HEK293 (cell line): ENCODE measurements around the gene GPER1.
A peak's percentile ranks its signal among the peaks of the same experiment; 100 is the strongest.

Source experiments
- EGR2 ChIP-seq: fragments of 450-650 bp; formaldehyde crosslinking; IDR thresholded peaks from 2 replicates; pipeline ENCODE4 v1.5.1; 2016; ENCODE audit warnings: low read depth, missing biosample characterization, missing genetic modification characterization
- IKZF3 ChIP-seq: fragments of 450-650 bp; IDR thresholded peaks from 2 replicates; pipeline ENCODE4 v1.5.0; 2018; ENCODE audit warnings: missing biosample characterization, mild to moderate bottlenecking, missing genetic modification characterization, moderate library complexity
- KLF1 ChIP-seq: fragments of 450-650 bp; formaldehyde crosslinking; IDR thresholded peaks from 2 replicates; pipeline ENCODE4 v1.5.1; 2016; ENCODE audit warnings: missing biosample characterization, missing genetic modification characterization
- MEIS1 ChIP-seq: sonication (generic); formaldehyde crosslinking; IDR thresholded peaks from 2 replicates; pipeline ENCODE4 v1.8.1; 2022; ENCODE audit warnings: missing genetic modification reagents, mild to moderate bottlenecking, borderline replicate concordance
- OSR2 ChIP-seq: fragments of 450-650 bp; formaldehyde crosslinking; IDR thresholded peaks from 2 replicates; pipeline ENCODE4 v1.5.1; 2016; ENCODE audit warnings: missing biosample characterization, missing genetic modification characterization
- PRDM6 ChIP-seq: fragments of 450-650 bp; formaldehyde crosslinking; IDR thresholded peaks from 2 replicates; pipeline ENCODE4 v1.5.1; 2017; ENCODE audit warnings: missing biosample characterization, missing genetic modification characterization
- SP3 ChIP-seq: fragments of 450-650 bp; formaldehyde crosslinking; IDR thresholded peaks from 2 replicates; pipeline ENCODE4 v1.5.1; 2016; ENCODE audit warnings: missing biosample characterization, missing genetic modification characterization
- TCF7L2 ChIP-seq: IDR thresholded peaks from 2 replicates; pipeline ENCODE4 v1.6.1; 2011; ENCODE audit warnings: low read depth, mild to moderate bottlenecking, inconsistent platforms, low read length, moderate library complexity, borderline replicate concordance
- TRIM28 ChIP-seq: IDR thresholded peaks from 2 replicates; pipeline ENCODE4 v1.6.1; 2011; ENCODE audit warnings: low read length, control low read depth, borderline replicate concordance
- ZBTB21 ChIP-seq: fragments of 450-650 bp; formaldehyde crosslinking; IDR thresholded peaks from 2 replicates; pipeline ENCODE4 v1.5.1; 2017; ENCODE audit warnings: missing biosample characterization, missing genetic modification characterization
- ZBTB48 ChIP-seq: fragments of 450-650 bp; formaldehyde crosslinking; IDR thresholded peaks from 2 replicates; pipeline ENCODE4 v1.5.1; 2016; ENCODE audit warnings: missing biosample characterization, missing genetic modification characterization
- ZBTB7A ChIP-seq: fragments of 450-650 bp; formaldehyde crosslinking; IDR thresholded peaks from 2 replicates; pipeline ENCODE4 v1.5.1; 2016; ENCODE audit warnings: low read depth, missing biosample characterization, missing genetic modification characterization
- ZFP69B ChIP-seq: fragments of 450-650 bp; formaldehyde crosslinking; IDR thresholded peaks from 2 replicates; pipeline ENCODE4 v1.5.1; 2016; ENCODE audit warnings: missing biosample characterization, missing genetic modification characterization
- ZNF114 ChIP-seq: fragments of 450-650 bp; formaldehyde crosslinking; IDR thresholded peaks from 2 replicates; pipeline ENCODE4 v1.5.0; 2017; ENCODE audit warnings: missing biosample characterization, missing genetic modification characterization
- ZNF174 ChIP-seq: fragments of 450-650 bp; formaldehyde crosslinking; IDR thresholded peaks from 2 replicates; pipeline ENCODE4 v1.5.0; 2017; ENCODE audit warnings: missing biosample characterization, mild to moderate bottlenecking, missing genetic modification characterization
- ZNF23 ChIP-seq: fragments of 450-650 bp; formaldehyde crosslinking; IDR thresholded peaks from 2 replicates; pipeline ENCODE4 v1.5.1; 2016; ENCODE audit warnings: missing biosample characterization, missing genetic modification characterization, borderline replicate concordance
- ZNF266 ChIP-seq: fragments of 450-650 bp; formaldehyde crosslinking; IDR thresholded peaks from 2 replicates; pipeline ENCODE4 v1.5.1; 2016; ENCODE audit warnings: missing biosample characterization, missing genetic modification characterization, low read depth
- ZNF274 ChIP-seq, 2 experiments: fragments of 200-500 bp in 1 of 2; fragments of 450-650 bp in 1 of 2; sonication (Bioruptor generic) in 1 of 2; formaldehyde crosslinking in 1 of 2; IDR thresholded peaks; 2 replicates each; pipeline versions ENCODE4 v1.5.1 to v1.6.1; 2014 to 2016; ENCODE audit warnings: borderline replicate concordance in 1 of 2, inconsistent platforms in 1 of 2, low read length in 1 of 2, missing biosample characterization in 1 of 2, missing genetic modification characterization in 1 of 2
- ZNF335 ChIP-seq: fragments of 450-650 bp; formaldehyde crosslinking; conservative IDR thresholded peaks from 2 replicates; pipeline ENCODE4 v1.5.1; 2016; ENCODE audit warnings: missing biosample characterization, missing genetic modification characterization
- ZNF341 ChIP-seq: fragments of 450-650 bp; formaldehyde crosslinking; IDR thresholded peaks from 2 replicates; pipeline ENCODE4; 2016; ENCODE audit warnings: low read depth, missing biosample characterization, missing genetic modification characterization
- ZNF350 ChIP-seq: fragments of 450-650 bp; formaldehyde crosslinking; IDR thresholded peaks from 2 replicates; pipeline ENCODE4 v1.5.0; 2017; ENCODE audit warnings: missing biosample characterization, mild to moderate bottlenecking, missing genetic modification characterization
- ZNF354C ChIP-seq: fragments of 450-650 bp; formaldehyde crosslinking; IDR thresholded peaks from 2 replicates; pipeline ENCODE4 v1.5.1; 2016; ENCODE audit warnings: missing biosample characterization, missing genetic modification characterization, low read depth, borderline replicate concordance
- ZNF423 ChIP-seq: fragments of 450-650 bp; formaldehyde crosslinking; IDR thresholded peaks from 2 replicates; pipeline ENCODE4 v1.5.1; 2016; ENCODE audit warnings: missing biosample characterization, missing genetic modification characterization
- ZNF521 ChIP-seq: fragments of 450-650 bp; formaldehyde crosslinking; IDR thresholded peaks from 2 replicates; pipeline ENCODE4 v1.5.1; 2017; ENCODE audit warnings: missing biosample characterization, mild to moderate bottlenecking, missing genetic modification characterization
- ZNF544 ChIP-seq: fragments of 450-650 bp; formaldehyde crosslinking; IDR thresholded peaks from 2 replicates; pipeline ENCODE4 v1.5.0; 2017; ENCODE audit warnings: missing biosample characterization, missing genetic modification characterization
- ZNF629 ChIP-seq: fragments of 450-650 bp; formaldehyde crosslinking; IDR thresholded peaks from 2 replicates; pipeline ENCODE4 v1.5.1; 2017; ENCODE audit warnings: missing biosample characterization, missing genetic modification characterization
- ZNF658 ChIP-seq: fragments of 450-650 bp; formaldehyde crosslinking; IDR thresholded peaks from 2 replicates; pipeline ENCODE4; 2016; ENCODE audit warnings: missing biosample characterization, missing genetic modification characterization
- ZNF660 ChIP-seq: fragments of 450-650 bp; IDR thresholded peaks from 2 replicates; pipeline ENCODE4 v1.5.1; 2018; ENCODE audit warnings: missing biosample characterization, mild to moderate bottlenecking, missing genetic modification characterization
- ZNF677 ChIP-seq: fragments of 450-650 bp; IDR thresholded peaks from 2 replicates; pipeline ENCODE4 v1.5.0; 2018; ENCODE audit warnings: missing biosample characterization, mild to moderate bottlenecking, missing genetic modification characterization, moderate library complexity
- ZNF692 ChIP-seq: fragments of 450-650 bp; formaldehyde crosslinking; IDR thresholded peaks from 2 replicates; pipeline ENCODE4 v1.5.1; 2016; ENCODE audit warnings: missing biosample characterization, missing genetic modification characterization
- ZNF704 ChIP-seq: fragments of 450-650 bp; formaldehyde crosslinking; IDR thresholded peaks from 2 replicates; pipeline ENCODE4 v1.5.1; 2016; ENCODE audit warnings: missing biosample characterization, missing genetic modification characterization
- ZNF777 ChIP-seq: fragments of 450-650 bp; formaldehyde crosslinking; IDR thresholded peaks from 2 replicates; pipeline ENCODE4 v1.5.1; 2017; ENCODE audit warnings: missing biosample characterization, missing genetic modification characterization, borderline replicate concordance
- ZNF785 ChIP-seq: fragments of 450-650 bp; formaldehyde crosslinking; IDR thresholded peaks from 2 replicates; pipeline ENCODE4 v1.5.1; 2016; ENCODE audit warnings: missing biosample characterization, missing genetic modification characterization
- ZNF791 ChIP-seq: fragments of 450-650 bp; formaldehyde crosslinking; IDR thresholded peaks from 2 replicates; pipeline ENCODE4 v1.5.1; 2016; ENCODE audit warnings: missing biosample characterization, missing genetic modification characterization
- ZNF830 ChIP-seq: fragments of 450-650 bp; IDR thresholded peaks from 2 replicates; pipeline ENCODE4 v1.5.0; 2018; ENCODE audit warnings: missing biosample characterization, missing genetic modification characterization, low read depth, mild to moderate bottlenecking, moderate library complexity
- ZSCAN4 ChIP-seq: fragments of 450-650 bp; formaldehyde crosslinking; IDR thresholded peaks from 2 replicates; pipeline ENCODE4 v1.5.1; 2017; ENCODE audit warnings: missing biosample characterization, missing genetic modification characterization

Gene GPER1

GRCh38 chr7:1044189-1045068 lies 43.5 kb upstream of the GPER1 start, which contains the start of gene GPR146 (continued):
- no peak for TF ChIP-seq OSR2
- TF ChIP-seq KLF1, result 0 out of 2 replicates have a peak, but pooled peaks have one; percentile 26
- no peak for TF ChIP-seq ZBTB48 (tag by site-specific recombination)
- no peak for TF ChIP-seq ZNF521 (tag by site-specific recombination)
- TF ChIP-seq TRIM28, result no peak
- peak; percentile 44; the same call in 1 of the 2 replicates for TF ChIP-seq ZFP69B (tag by site-specific recombination)
- no peak for TF ChIP-seq ZBTB7A (tag by site-specific recombination)
- no peak for TF ChIP-seq ZNF23 (tag by site-specific recombination)
- TF ChIP-seq ZNF677 (tag by site-specific recombination), result no peak
- TF ChIP-seq ZSCAN4 (tag by site-specific recombination), result no peak
- TF ChIP-seq ZNF785, result no peak
- no peak for TF ChIP-seq ZNF354C (tag by site-specific recombination)
- TF ChIP-seq ZNF341, result peak; percentile 31; the same call in 1 of the 2 replicates
- TF ChIP-seq ZNF174 (tag by site-specific recombination), result no peak
- TF ChIP-seq ZNF114 (tag by site-specific recombination), result no peak
- peak; percentile 43 for TF ChIP-seq ZNF692 (tag by site-specific recombination)
- no peak for TF ChIP-seq MEIS1 (CRISPR knock-in tag)
- peak; percentile 80 for TF ChIP-seq IKZF3 (tag by site-specific recombination)
- peak; percentile 56 for TF ChIP-seq EGR2 (tag by site-specific recombination)
- no peak for TF ChIP-seq ZNF658 (tag by site-specific recombination)
- TF ChIP-seq ZNF777 (tag by site-specific recombination), result no peak
- no peak for TF ChIP-seq TCF7L2
- no peak for TF ChIP-seq ZNF266 (tag by site-specific recombination)
- no peak for TF ChIP-seq ZBTB21 (tag by site-specific recombination)
- TF ChIP-seq ZNF350 (tag by site-specific recombination), result no peak
- no peak for TF ChIP-seq ZNF791 (tag by site-specific recombination)
- TF ChIP-seq ZNF704, result no peak
- TF ChIP-seq ZNF274 (IDR thresholded peaks at IDR 0.05; ENCODE audit: low read length), result no peak
- no peak for TF ChIP-seq ZNF274 (tag by site-specific recombination; IDR thresholded peaks at IDR 0.05; ENCODE audit: borderline replicate concordance)
- TF ChIP-seq ZNF660 (tag by site-specific recombination), result peak; percentile 26; the same call in 1 of the 2 replicates
- peak; percentile 54 for TF ChIP-seq PRDM6 (tag by site-specific recombination)
- no peak for TF ChIP-seq ZNF830 (tag by site-specific recombination)
- peak; percentile 63 for TF ChIP-seq SP3 (tag by site-specific recombination)
- peak; percentile 31 for TF ChIP-seq ZNF335 (tag by site-specific recombination)
- no peak for TF ChIP-seq ZNF423 (tag by site-specific recombination)
- no peak for TF ChIP-seq ZNF544 (tag by site-specific recombination)
- peak; percentile 35 for TF ChIP-seq ZNF629 (tag by site-specific recombination)
